Keratinocyte (primary cell): ENCODE measurements around the gene ECM2.

ENCODE experiments used
- CTCF ChIP-seq, 3 experiments: IDR thresholded peaks in 1 of 3; conservative IDR thresholded peaks in 1 of 3; optimal IDR thresholded peaks in 1 of 3; 2 replicates in 2 of 3; 3 replicates in 1 of 3; pipeline versions ENCODE3 to v1.5.1; 2011; ENCODE audit warnings: low read length in 3 of 3, mild to moderate bottlenecking in 3 of 3, moderate library complexity in 2 of 3, control low read depth in 1 of 3, inconsistent platforms in 1 of 3; ENCODE audit not compliant: insufficient read depth in 2 of 3; ENCODE audit errors: extremely low read depth in 1 of 3
- EZH2 ChIP-seq: IDR thresholded peaks from one replicate; pipeline ENCODE4 v1.6.1; 2012; ENCODE audit warnings: inconsistent platforms, mild to moderate bottlenecking, low read length, moderate library complexity

- TF ChIP-seq CTCF (optimal IDR thresholded peaks at IDR 0.05 in 1 of 3, IDR thresholded peaks at IDR 0.05 in 1 of 3, conservative IDR thresholded peaks at IDR 0.05 in 1 of 3; ENCODE audit: extremely low read depth in 1 of 3, insufficient read depth in 2 of 3, low read length in 3 of 3), result no peak
- no peak for TF ChIP-seq EZH2
Measured at GRCh38 chr9:92562461-92562967, 26.7 kb upstream of the ECM2 start.
